Kidney (tissue), 14 donors: Measurements from ENCODE around the gene MSRB3. TPM values are rescaled to one million over a fixed set of nuclear protein-coding genes. Genes with fewer than 3 reads are reported as not detected.
A peak's percentile ranks its signal among the peaks of the same experiment; 100 is the strongest.

Experiments
- DNase-seq, 5 donors: peaks; one replicate each; pipeline ENCODE4 v3.0.0-alpha.2; 2013 to 2020
- FAIRE-seq: peaks from 2 replicates; lab custom pipeline; 2012; peaks lifted over from hg19 to GRCh38; lab: Jason Lieb, UNC
- H3K27ac ChIP-seq, 2 donors: one replicate each; pipeline ENCODE4 v1.7.0; 2013; ENCODE audit warnings: low read depth in 2 of 2, low read length in 2 of 2, inconsistent platforms in 1 of 2
- H3K27me3 ChIP-seq: one replicate; pipeline ENCODE4 v1.7.1; 2013; ENCODE audit warnings: low read length, inconsistent platforms; ENCODE audit not compliant: control insufficient read depth, insufficient read depth
- H3K36me3 ChIP-seq, 3 donors: one replicate each; pipeline versions ENCODE4 v1.7.0 to v1.7.1; 2013; ENCODE audit warnings: low read length in 3 of 3, control low read depth in 1 of 3, inconsistent platforms in 1 of 3; ENCODE audit not compliant: insufficient read depth in 3 of 3, control insufficient read depth in 2 of 3
- H3K4me1 ChIP-seq, 3 donors: one replicate each; pipeline versions ENCODE4 v1.7.0 to v1.7.1; 2013; ENCODE audit warnings: low read length in 3 of 3, inconsistent platforms in 1 of 3, low read depth in 1 of 3; ENCODE audit not compliant: control insufficient read depth in 2 of 3, insufficient read depth in 2 of 3
- H3K4me3 ChIP-seq, 3 donors: one replicate each; pipeline versions ENCODE4 v1.7.0 to v1.8.1; 2013; ENCODE audit warnings: low read length in 3 of 3, control low read depth in 1 of 3, inconsistent platforms in 1 of 3
- H3K9ac ChIP-seq, 3 donors: one replicate each; pipeline versions ENCODE4 v1.7.0 to v1.7.1; 2013; ENCODE audit warnings: low read length in 3 of 3, control low read depth in 1 of 3, inconsistent platforms in 1 of 3
- H3K9me3 ChIP-seq, 3 donors: one replicate each; pipeline versions ENCODE4 v1.7.0 to v1.7.1; 2013; ENCODE audit warnings: low read length in 3 of 3, control low read depth in 1 of 3, inconsistent platforms in 1 of 3; ENCODE audit not compliant: control insufficient read depth in 2 of 3, insufficient read depth in 1 of 3
- CTCF ChIP-seq: IDR thresholded peaks from 3 replicates; pipeline ENCODE4 v1.5.1; 2012; ENCODE audit warnings: mild to moderate bottlenecking, moderate library complexity, borderline replicate concordance; ENCODE audit not compliant: insufficient read depth; ENCODE audit errors: extremely low read depth
- intact Hi-C: fragments of 100-400 bp; cut with DNase I; formaldehyde crosslinking; loops from one replicate; pipeline ENCODE4 v1.11.1; 2022
- polyA plus RNA-seq: library from polyadenylated mRNA; stranded (reverse); fragments of 350-450 nt; fragmentation: Illumina TruSeq; extraction: RNeasy Lipid Tissue Mini Kit (QIAGEN cat#74804); gene quantifications from one replicate; pipeline ENCODE4 v1.2.3, GENCODE V29; 2014; ENCODE audit warnings: low read depth, low replicate concordance; ENCODE audit not compliant: insufficient read depth
- total RNA-seq: library from RNA; stranded (reverse); fragmentation: NEBNext Ultra II Directional; extraction: Animal tissue kit (Norgen Biotek cat#: 25700); gene quantifications from one replicate; pipeline ENCODE4 v1.2.1, GENCODE V29; 2021
- donor health status: control.
- donor health status: control.
- donor health status: control.
- donor health status: control.
- donor health status: control.
- donor health status: DM: yes; HTN: yes; CAD: no.
- donor health status: Normal renal cell carcinoma (clear cell type).

MSRB3 gene
- total and polyA plus RNA-seq, 2 donors from 2014 or later: 10.3 to 35.9 TPM

DNA sequence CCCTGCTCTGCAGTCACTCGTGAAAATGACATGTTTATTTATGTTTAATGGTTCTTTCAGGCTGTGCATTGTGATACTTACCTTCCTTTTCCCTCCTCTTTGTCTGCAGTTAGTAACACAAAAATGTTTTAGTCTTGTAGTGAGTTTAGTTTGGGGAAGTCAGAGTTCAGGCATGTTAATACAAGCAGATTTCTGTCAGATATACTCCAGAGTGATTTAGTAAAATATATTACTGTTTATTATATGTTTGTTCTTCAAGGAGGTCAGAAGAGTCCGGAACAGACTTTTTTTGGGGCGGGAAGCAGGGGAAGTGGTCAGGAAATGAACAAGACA is 28.7 kb downstream of the MSRB3 start:
- no peak overlapping the region for H3K27ac ChIP-seq
- no peaks in the 10 kb centered on the region for H3K36me3 ChIP-seq
- H3K9ac ChIP-seq: no peak overlapping the region
- H3K4me1 ChIP-seq: peaks cover 4 to 5% (median 4%) of the 10 kb centered on the region in 3 donors
- no peak for TF ChIP-seq CTCF
- no peaks in the 10 kb centered on the region for H3K9me3 ChIP-seq
- intact Hi-C loops: no loop called here
- DNase-seq (peak in 1 of 5 donors; percentile 51), FAIRE-seq (no peak)
- no peak overlapping the region for H3K4me3 ChIP-seq
- no peaks in the 10 kb centered on the region for H3K27me3 ChIP-seq

DNA sequence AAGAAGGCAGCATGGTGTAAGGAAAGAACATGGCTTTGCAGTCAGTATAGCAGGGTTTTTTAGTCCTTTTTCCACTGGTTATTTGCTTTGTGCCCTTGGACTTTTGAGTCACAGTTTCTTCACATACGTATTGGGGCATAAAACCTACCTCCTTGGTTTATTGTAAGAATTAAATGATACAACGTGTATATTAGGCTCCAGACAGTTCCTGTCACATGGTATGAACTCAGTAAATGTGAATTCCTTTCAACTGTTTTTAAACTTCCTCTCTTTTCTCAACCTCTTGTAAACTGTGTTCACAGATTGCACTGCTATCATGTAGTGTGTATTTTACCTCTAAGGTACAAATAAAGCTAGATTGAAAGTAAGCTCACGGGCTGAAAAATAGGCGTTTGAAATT is 29.5 kb downstream of the MSRB3 start:
- FAIRE-seq: no peak
- intact Hi-C loops: no loop called here
- no peak for TF ChIP-seq CTCF

DNA sequence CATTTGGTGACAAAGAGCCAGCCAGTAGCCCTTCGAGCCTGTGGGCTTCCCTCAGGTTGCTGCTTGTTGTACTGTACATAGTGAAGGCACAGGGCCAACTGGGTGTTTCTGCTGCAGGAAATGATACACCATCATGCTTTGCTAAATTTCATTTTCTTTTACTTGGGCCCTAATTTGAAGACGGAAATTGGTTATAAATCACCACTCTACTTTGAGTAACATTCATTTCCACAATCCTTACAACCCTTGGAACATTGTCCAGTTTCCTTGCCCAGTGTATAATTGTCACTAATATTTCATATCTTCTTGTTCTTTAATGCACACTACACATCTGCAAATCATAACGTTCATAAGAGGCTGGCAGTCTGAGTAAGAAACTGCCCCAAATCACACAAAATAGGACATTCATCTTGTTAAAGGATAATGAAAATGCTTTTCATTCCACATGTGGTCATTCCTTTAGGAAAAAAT is 30.2 kb downstream of the MSRB3 start:
- no peak for FAIRE-seq
- Histone ChIP-seq H3K9ac (no peak overlapping the region), H3K27ac (no peak overlapping the region)

More for the DNA sequence above, 29.5 kb downstream of the MSRB3 start:
- H3K27ac ChIP-seq: no peak overlapping the region
- no peaks in the 10 kb centered on the region for H3K27me3 ChIP-seq
- H3K4me1 ChIP-seq: peaks cover 4 to 5% (median 4%) of the 10 kb centered on the region in 3 donors
- DNase-seq: peak in 1 of 5 donors; percentile 27
- no peaks in the 10 kb centered on the region for H3K36me3 ChIP-seq
- no peak overlapping the region for H3K4me3 ChIP-seq
- H3K9ac ChIP-seq: no peak overlapping the region
- no peaks in the 10 kb centered on the region for H3K9me3 ChIP-seq

More for the DNA sequence above, 30.2 kb downstream of the MSRB3 start:
- Histone ChIP-seq H3K9me3 (no peaks in the 10 kb centered on the region), H3K4me1 (peaks cover 4 to 5% (median 4%) of the 10 kb centered on the region in 3 donors), H3K36me3 (no peaks in the 10 kb centered on the region), H3K27me3 (no peaks in the 10 kb centered on the region), H3K4me3 (no peak overlapping the region)
- DNase-seq: peak in 1 of 5 donors; percentile 51
- no peak for TF ChIP-seq CTCF
- intact Hi-C loops: no loop called here
